Measurements from ENCODE around the gene REC8. TPM values are rescaled to one million over a fixed set of nuclear protein-coding genes. Genes with fewer than 3 reads are reported as not detected.

The REC8 gene
- total and polyA plus RNA-seq, 2 of the 13 experiments (the other 11 are each of a cell fraction or from before 2014, with no cell fraction given) = 3.4 to 14.7 TPM

DNA sequence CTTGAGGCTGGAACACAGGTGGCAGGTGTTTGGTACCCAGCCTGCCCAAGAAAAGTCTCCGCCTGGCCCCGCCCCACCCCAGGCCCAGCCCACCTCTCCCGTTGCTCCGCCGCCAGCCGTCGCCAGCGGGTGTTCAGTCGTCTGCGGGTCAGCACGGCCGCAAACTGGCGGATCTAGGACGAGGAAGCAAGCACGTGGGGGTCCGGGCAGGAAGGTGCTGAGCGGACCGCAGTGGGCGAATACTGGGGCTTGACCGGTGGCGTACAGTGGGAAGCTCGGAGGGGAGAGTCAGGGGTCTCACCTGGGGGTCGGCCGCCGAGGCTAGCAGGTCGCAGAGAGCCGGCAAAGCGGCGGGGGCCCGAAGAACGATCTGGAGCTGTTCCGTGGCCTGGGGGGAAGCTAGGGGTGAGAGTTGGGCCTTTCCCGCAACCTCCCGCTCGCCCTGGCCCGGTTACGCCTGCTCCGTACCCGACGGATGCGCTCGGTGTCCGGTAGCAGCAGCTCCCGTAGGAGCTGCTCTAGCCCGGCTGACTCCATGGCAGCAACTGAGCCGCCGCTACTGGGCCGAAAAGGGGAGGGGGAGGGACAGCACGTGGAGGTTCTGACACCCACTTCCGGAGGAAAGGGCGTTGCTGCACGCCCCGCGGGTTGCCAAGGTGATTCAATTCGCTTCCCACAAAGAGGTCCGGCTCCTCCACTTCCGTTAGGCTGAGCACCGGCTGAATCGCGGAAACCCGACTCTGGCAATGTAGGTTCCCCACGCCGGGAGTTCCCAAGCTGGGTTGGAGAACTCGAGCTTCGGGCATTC, 16.6 kb downstream of the REC8 start, which contains the start of gene IPO4 (continued):
- peak; percentile 67 for TF ChIP-seq ONECUT2 (CRISPR knock-in tag; IDR thresholded peaks at IDR 0.05)
- TF ChIP-seq RBM22 (optimal IDR thresholded peaks at IDR 0.05; ENCODE audit: low read length) = peak; percentile 100
- TF ChIP-seq, protein P1, sequence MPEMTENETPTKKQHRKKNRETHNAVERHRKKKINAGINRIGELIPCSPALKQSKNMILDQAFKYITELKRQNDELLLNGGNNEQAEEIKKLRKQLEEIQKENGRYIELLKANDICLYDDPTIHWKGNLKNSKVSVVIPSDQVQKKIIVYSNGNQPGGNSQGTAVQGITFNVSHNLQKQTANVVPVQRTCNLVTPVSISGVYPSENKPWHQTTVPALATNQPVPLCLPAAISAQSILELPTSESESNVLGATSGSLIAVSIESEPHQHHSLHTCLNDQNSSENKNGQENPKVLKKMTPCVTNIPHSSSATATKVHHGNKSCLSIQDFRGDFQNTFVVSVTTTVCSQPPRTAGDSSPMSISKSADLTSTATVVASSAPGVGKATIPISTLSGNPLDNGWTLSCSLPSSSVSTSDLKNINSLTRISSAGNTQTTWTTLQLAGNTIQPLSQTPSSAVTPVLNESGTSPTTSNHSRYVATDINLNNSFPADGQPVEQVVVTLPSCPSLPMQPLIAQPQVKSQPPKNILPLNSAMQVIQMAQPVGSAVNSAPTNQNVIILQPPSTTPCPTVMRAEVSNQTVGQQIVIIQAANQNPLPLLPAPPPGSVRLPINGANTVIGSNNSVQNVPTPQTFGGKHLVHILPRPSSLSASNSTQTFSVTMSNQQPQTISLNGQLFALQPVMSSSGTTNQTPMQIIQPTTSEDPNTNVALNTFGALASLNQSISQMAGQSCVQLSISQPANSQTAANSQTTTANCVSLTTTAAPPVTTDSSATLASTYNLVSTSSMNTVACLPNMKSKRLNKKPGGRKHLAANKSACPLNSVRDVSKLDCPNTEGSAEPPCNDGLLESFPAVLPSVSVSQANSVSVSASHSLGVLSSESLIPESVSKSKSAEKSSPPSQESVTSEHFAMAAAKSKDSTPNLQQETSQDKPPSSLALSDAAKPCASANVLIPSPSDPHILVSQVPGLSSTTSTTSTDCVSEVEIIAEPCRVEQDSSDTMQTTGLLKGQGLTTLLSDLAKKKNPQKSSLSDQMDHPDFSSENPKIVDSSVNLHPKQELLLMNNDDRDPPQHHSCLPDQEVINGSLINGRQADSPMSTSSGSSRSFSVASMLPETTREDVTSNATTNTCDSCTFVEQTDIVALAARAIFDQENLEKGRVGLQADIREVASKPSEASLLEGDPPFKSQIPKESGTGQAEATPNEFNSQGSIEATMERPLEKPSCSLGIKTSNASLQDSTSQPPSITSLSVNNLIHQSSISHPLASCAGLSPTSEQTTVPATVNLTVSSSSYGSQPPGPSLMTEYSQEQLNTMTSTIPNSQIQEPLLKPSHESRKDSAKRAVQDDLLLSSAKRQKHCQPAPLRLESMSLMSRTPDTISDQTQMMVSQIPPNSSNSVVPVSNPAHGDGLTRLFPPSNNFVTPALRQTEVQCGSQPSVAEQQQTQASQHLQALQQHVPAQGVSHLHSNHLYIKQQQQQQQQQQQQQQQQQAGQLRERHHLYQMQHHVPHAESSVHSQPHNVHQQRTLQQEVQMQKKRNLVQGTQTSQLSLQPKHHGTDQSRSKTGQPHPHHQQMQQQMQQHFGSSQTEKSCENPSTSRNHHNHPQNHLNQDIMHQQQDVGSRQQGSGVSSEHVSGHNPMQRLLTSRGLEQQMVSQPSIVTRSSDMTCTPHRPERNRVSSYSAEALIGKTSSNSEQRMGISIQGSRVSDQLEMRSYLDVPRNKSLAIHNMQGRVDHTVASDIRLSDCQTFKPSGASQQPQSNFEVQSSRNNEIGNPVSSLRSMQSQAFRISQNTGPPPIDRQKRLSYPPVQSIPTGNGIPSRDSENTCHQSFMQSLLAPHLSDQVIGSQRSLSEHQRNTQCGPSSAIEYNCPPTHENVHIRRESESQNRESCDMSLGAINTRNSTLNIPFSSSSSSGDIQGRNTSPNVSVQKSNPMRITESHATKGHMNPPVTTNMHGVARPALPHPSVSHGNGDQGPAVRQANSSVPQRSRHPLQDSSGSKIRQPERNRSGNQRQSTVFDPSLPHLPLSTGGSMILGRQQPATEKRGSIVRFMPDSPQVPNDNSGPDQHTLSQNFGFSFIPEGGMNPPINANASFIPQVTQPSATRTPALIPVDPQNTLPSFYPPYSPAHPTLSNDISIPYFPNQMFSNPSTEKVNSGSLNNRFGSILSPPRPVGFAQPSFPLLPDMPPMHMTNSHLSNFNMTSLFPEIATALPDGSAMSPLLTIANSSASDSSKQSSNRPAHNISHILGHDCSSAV (CRISPR knock-in tag; IDR thresholded peaks at IDR 0.05; ENCODE audit: borderline replicate concordance) = peak; percentile 97; the same call in 1 of the 2 replicates
- TF ChIP-seq, protein P2, sequence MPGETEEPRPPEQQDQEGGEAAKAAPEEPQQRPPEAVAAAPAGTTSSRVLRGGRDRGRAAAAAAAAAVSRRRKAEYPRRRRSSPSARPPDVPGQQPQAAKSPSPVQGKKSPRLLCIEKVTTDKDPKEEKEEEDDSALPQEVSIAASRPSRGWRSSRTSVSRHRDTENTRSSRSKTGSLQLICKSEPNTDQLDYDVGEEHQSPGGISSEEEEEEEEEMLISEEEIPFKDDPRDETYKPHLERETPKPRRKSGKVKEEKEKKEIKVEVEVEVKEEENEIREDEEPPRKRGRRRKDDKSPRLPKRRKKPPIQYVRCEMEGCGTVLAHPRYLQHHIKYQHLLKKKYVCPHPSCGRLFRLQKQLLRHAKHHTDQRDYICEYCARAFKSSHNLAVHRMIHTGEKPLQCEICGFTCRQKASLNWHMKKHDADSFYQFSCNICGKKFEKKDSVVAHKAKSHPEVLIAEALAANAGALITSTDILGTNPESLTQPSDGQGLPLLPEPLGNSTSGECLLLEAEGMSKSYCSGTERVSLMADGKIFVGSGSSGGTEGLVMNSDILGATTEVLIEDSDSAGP (CRISPR knock-in tag; IDR thresholded peaks at IDR 0.05; ENCODE audit: borderline replicate concordance) = no peak
- no peak for TF ChIP-seq EZH2 (conservative IDR thresholded peaks at IDR 0.05; ENCODE audit: low read depth, low read length)
- peak; percentile 99; the same call in 1 of the 2 replicates for TF ChIP-seq ZNF235 (CRISPR knock-in tag; IDR thresholded peaks at IDR 0.05; ENCODE audit: borderline replicate concordance)
- TF ChIP-seq ZNF3 (CRISPR knock-in tag; IDR thresholded peaks at IDR 0.05) = 0 out of 2 replicates have a peak, but pooled peaks have one; percentile 77
- TF ChIP-seq MIER3 (CRISPR knock-in tag; IDR thresholded peaks at IDR 0.05; ENCODE audit: borderline replicate concordance) = peak; percentile 99
- peak; percentile 83 for TF ChIP-seq ZNF609 (CRISPR knock-in tag; IDR thresholded peaks at IDR 0.05; ENCODE audit: borderline replicate concordance)
- TF ChIP-seq CENPT (CRISPR knock-in tag; IDR thresholded peaks at IDR 0.05; ENCODE audit: low read depth) = peak; percentile 95
- peak; percentile 97 to 100 for TF ChIP-seq KLF16 (CRISPR knock-in tag; IDR thresholded peaks at IDR 0.05)

Measured in HepG2 (cell line).